ACHN (cell line): ENCODE results near the gene FOXP2.

Experiments
- DNase-seq: peaks from one replicate; pipeline ENCODE4 v3.0.0-alpha.2; 2015
- in situ Hi-C: cut with HindIII; loops from 2 replicates; pipeline ENCODE4 v1.10.0; 2017; ENCODE audit warnings: low sequenced_read_pairs, low pct_ligation_motif_present, low pct_unique_long_range_greater_than_20kb

FOXP2 gene

GRCh38 chr7:114630201-114630990, 215.8 kb downstream of the FOXP2 start:
- in situ Hi-C loops, result no loop called here
- DNase-seq, result no peak

GRCh38 chr7:114631249-114631822, 216.7 kb downstream of the FOXP2 start:
- in situ Hi-C loops, result no loop called here
- DNase-seq, result no peak

- in situ Hi-C loops, result no loop called here
- no peak for DNase-seq
These were observed 224.8 kb downstream of the FOXP2 start for GRCh38 chr7:114639451-114639850.

- in situ Hi-C loops, result no loop called here
- no peak for DNase-seq
These were observed 229.8 kb downstream of the FOXP2 start for GRCh38 chr7:114644455-114644854.

GRCh38 chr7:114645451-114645850, 230.8 kb downstream of the FOXP2 start:
- DNase-seq, result no peak
- in situ Hi-C loops, result no loop called here

- in situ Hi-C loops, result no loop called here
- no peak for DNase-seq
These were observed 232.9 kb downstream of the FOXP2 start for GRCh38 chr7:114647518-114647917.

- in situ Hi-C loops, result no loop called here
- no peak for DNase-seq
These were observed 233.5 kb downstream of the FOXP2 start for GRCh38 chr7:114648117-114648516.

- DNase-seq, result no peak
- in situ Hi-C loops, result no loop called here
These were observed 234.1 kb downstream of the FOXP2 start for GRCh38 chr7:114648680-114649079.

- in situ Hi-C loops, result loop anchor here (25.0 kb wide), 1 partner anchor 237 kb away; the partner anchor contains the start of gene FOXP2
- DNase-seq, result no peak
These were observed 235.1 kb downstream of the FOXP2 start for GRCh38 chr7:114649689-114650088.

- in situ Hi-C loops, result loop anchor here (25.0 kb wide), 1 partner anchor 238 kb away; the partner anchor contains the start of gene FOXP2
- DNase-seq, result no peak
These were observed 235.9 kb downstream of the FOXP2 start for GRCh38 chr7:114650491-114650890.

GRCh38 chr7:114652041-114652440, 237.4 kb downstream of the FOXP2 start:
- in situ Hi-C loops, result loop anchor here (25.0 kb wide), 1 partner anchor 240 kb away; the partner anchor contains the start of gene FOXP2

GRCh38 chr7:114653364-114654088, 238.9 kb downstream of the FOXP2 start:
- no peak for DNase-seq

More at GRCh38 chr7:114652041-114652440, 237.4 kb downstream of the FOXP2 start:
- DNase-seq, result no peak

GRCh38 chr7:114656466-114656865, 241.9 kb downstream of the FOXP2 start:
- in situ Hi-C loops, result loop anchor here (25.0 kb wide), 1 partner anchor 244 kb away; the partner anchor contains the start of gene FOXP2
- DNase-seq, result no peak

More at GRCh38 chr7:114653364-114654088, 238.9 kb downstream of the FOXP2 start:
- in situ Hi-C loops, result loop anchor here (25.0 kb wide), 1 partner anchor 241 kb away; the partner anchor contains the start of gene FOXP2

- no peak for DNase-seq
- in situ Hi-C loops, result loop anchor here (25.0 kb wide), 1 partner anchor 245 kb away; the partner anchor contains the start of gene FOXP2
These were observed 242.7 kb downstream of the FOXP2 start for GRCh38 chr7:114657279-114657678.

GRCh38 chr7:114658216-114658615, 243.6 kb downstream of the FOXP2 start:
- in situ Hi-C loops, result loop anchor here (25.0 kb wide), 1 partner anchor 246 kb away; the partner anchor contains the start of gene FOXP2

GRCh38 chr7:114659409-114660125, 245.0 kb downstream of the FOXP2 start:
- DNase-seq, result no peak
- in situ Hi-C loops, result loop anchor here (25.0 kb wide), 1 partner anchor 247 kb away; the partner anchor contains the start of gene FOXP2

More at GRCh38 chr7:114658216-114658615, 243.6 kb downstream of the FOXP2 start:
- DNase-seq, result no peak

- in situ Hi-C loops, result loop anchor here (25.0 kb wide), 1 partner anchor 248 kb away; the partner anchor contains the start of gene FOXP2
- no peak for DNase-seq
These were observed 245.5 kb downstream of the FOXP2 start for GRCh38 chr7:114660126-114660486.

- in situ Hi-C loops, result loop anchor here (25.0 kb wide), 1 partner anchor 248 kb away; the partner anchor contains the start of gene FOXP2
- DNase-seq, result no peak
These were observed 246.1 kb downstream of the FOXP2 start for GRCh38 chr7:114660753-114661152.
